Astrocyte (in vitro differentiated cells and primary cell): ENCODE data around the gene GPR137B.

ENCODE experiments used
- CTCF ChIP-seq: IDR thresholded peaks from 2 replicates; pipeline ENCODE4 v1.5.1; 2011; ENCODE audit warnings: low read depth, mild to moderate bottlenecking, inconsistent platforms, low read length, moderate library complexity; ENCODE audit not compliant: insufficient read depth
- EZH2 ChIP-seq: IDR thresholded peaks from 2 replicates; pipeline ENCODE4 v1.6.1; 2012; ENCODE audit warnings: mild to moderate bottlenecking, low read length, inconsistent platforms; ENCODE audit not compliant: insufficient read depth

GRCh38 chr1:236092899-236093298 lies 49.4 kb upstream of the GPR137B start:
- TF ChIP-seq EZH2 (no peak), CTCF (no peak)
